ENCODE measurements around the gene LLGL2.

DNA sequence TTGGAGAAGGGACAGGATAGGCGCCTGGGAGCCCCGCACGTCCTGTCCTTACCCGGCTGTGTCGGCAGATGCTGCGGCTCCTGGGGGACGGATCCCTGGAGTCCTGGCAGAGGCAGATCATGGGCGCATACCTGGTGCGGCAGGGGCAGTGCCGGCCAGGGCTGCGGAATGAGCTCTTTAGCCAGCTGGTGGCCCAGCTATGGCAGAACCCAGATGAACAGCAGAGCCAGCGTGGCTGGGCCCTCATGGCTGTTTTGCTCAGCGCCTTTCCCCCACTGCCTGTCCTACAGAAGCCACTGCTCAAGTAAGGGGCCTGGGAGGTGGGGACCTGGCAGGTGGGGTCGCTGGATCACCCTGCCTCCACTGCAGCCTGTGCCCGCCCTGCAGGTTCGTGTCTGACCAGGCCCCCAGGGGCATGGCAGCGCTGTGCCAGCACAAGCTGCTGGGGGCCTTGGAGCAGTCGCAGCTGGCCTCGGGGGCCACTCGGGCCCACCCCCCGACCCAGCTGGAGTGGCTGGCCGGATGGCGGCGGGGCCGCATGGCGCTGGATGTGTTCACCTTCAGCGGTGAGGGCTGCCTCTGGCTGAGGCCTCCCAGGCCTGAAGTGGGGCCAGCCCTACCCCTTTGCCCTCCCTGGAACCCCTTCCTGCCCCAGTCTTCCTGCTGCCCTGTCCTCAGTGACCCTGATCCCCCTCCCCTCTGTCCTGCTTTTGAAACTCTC lies 87.6 kb downstream of the LLGL2 start:
- no peak for TF ChIP-seq POLR2AphosphoS5 (IDR thresholded peaks at IDR 0.05; ENCODE audit: low read length)
- TF ChIP-seq RFX5 (IDR thresholded peaks at IDR 0.05; ENCODE audit: low read depth, low read length): no peak
- TF ChIP-seq USF1 (IDR thresholded peaks at IDR 0.05; ENCODE audit: borderline replicate concordance, extremely low read length, insufficient read depth, low read depth, low read length): no peak
- no peak for TF ChIP-seq CTCF (IDR thresholded peaks at IDR 0.05 in 2 of 3, conservative IDR thresholded peaks at IDR 0.05 in 1 of 3; ENCODE audit: control insufficient read depth in 2 of 3, extremely low read depth in 1 of 3, insufficient read depth in 1 of 3, low read depth in 3 of 3, low read length in 3 of 3)
- no peak for TF ChIP-seq RAD21 (IDR thresholded peaks at IDR 0.05; ENCODE audit: insufficient read depth, low read depth, low read length)
- no peak for TF ChIP-seq ZNF24 (IDR thresholded peaks at IDR 0.05)
- TF ChIP-seq SREBF2 (IDR thresholded peaks at IDR 0.05; ENCODE audit: low read length): no peak
- TF ChIP-seq EGR1 (IDR thresholded peaks at IDR 0.05; ENCODE audit: borderline replicate concordance in 1 of 2, low read depth in 2 of 2, low read length in 2 of 2): no peak
- TF ChIP-seq RBBP5 (conservative IDR thresholded peaks at IDR 0.05): no peak
- TF ChIP-seq, protein P1, sequence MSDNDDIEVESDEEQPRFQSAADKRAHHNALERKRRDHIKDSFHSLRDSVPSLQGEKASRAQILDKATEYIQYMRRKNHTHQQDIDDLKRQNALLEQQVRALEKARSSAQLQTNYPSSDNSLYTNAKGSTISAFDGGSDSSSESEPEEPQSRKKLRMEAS (IDR thresholded peaks at IDR 0.05; ENCODE audit: low read depth, low read length): no peak
- no peak for TF ChIP-seq MXI1 (IDR thresholded peaks at IDR 0.05; ENCODE audit: low read depth, low read length)
